H9 (cell line): Measurements from ENCODE around the gene MEP1B. TPM values are rescaled to one million over a fixed set of nuclear protein-coding genes. Genes with fewer than 3 reads are reported as not detected.

ENCODE experiments used
- DNase-seq: peaks from one replicate; pipeline ENCODE4 v3.0.0-alpha.2; 2017
- H2AFZ ChIP-seq: one replicate; pipeline ENCODE4 v1.6.1; 2013; ENCODE audit warnings: mild to moderate bottlenecking, low read length, control low read depth, moderate library complexity
- H2AK5ac ChIP-seq: 2 replicates; pipeline ENCODE4 v1.6.1; 2013; ENCODE audit warnings: low read length, control low read depth, mixed read lengths; ENCODE audit not compliant: insufficient read length
- H2BK120ac ChIP-seq: one replicate; pipeline ENCODE4 v1.6.1; 2013; ENCODE audit warnings: low read depth, mild to moderate bottlenecking, low read length, control low read depth, inconsistent platforms; ENCODE audit not compliant: poor library complexity, severe bottlenecking
- H2BK12ac ChIP-seq: 2 replicates; pipeline ENCODE4 v1.6.1; 2013; ENCODE audit warnings: low read length, control low read depth, mixed read lengths, low read depth; ENCODE audit not compliant: insufficient read length
- H2BK15ac ChIP-seq: 2 replicates; pipeline ENCODE4 v1.6.1; 2013; ENCODE audit warnings: low read depth, low read length, control low read depth
- H2BK20ac ChIP-seq: one replicate; pipeline ENCODE4 v1.6.1; 2013; ENCODE audit warnings: low read depth, mild to moderate bottlenecking, low read length, control low read depth, inconsistent platforms; ENCODE audit not compliant: poor library complexity, severe bottlenecking
- H2BK5ac ChIP-seq: 2 replicates; pipeline ENCODE4 v1.6.1; 2013; ENCODE audit warnings: low read length, control low read depth, mixed read lengths; ENCODE audit not compliant: insufficient read length
- H3K14ac ChIP-seq: 2 replicates; pipeline ENCODE4 v1.6.1; 2013; ENCODE audit warnings: low read length, control low read depth; ENCODE audit not compliant: insufficient read depth
- H3K18ac ChIP-seq: 2 replicates; pipeline ENCODE4 v1.6.1; 2013; ENCODE audit warnings: low read depth, mild to moderate bottlenecking, mixed read lengths, low read length, control low read depth; ENCODE audit not compliant: insufficient read length
- H3K23ac ChIP-seq: 2 replicates; pipeline ENCODE4 v1.6.1; 2013; ENCODE audit warnings: low read length, control low read depth, mixed read lengths, low read depth; ENCODE audit not compliant: insufficient read length
- H3K23me2 ChIP-seq: 2 replicates; pipeline ENCODE4 v1.6.1; 2013; ENCODE audit warnings: low read depth, mild to moderate bottlenecking, mixed read lengths, low read length, control low read depth; ENCODE audit not compliant: insufficient read length, poor library complexity, severe bottlenecking
- H3K27ac ChIP-seq: 2 replicates; pipeline ENCODE4 v1.5.1; 2013; ENCODE audit warnings: low read length, control low read depth, mixed read lengths, low read depth; ENCODE audit not compliant: insufficient read length
- H3K27me3 ChIP-seq: 2 replicates; pipeline ENCODE4 v1.6.1; 2013; ENCODE audit warnings: low read length, control low read depth, inconsistent platforms; ENCODE audit not compliant: insufficient read depth
- H3K4ac ChIP-seq: 2 replicates; pipeline ENCODE4 v1.6.1; 2013; ENCODE audit warnings: low read depth, mild to moderate bottlenecking, control low read depth, inconsistent platforms, low read length, moderate library complexity
- H3K4me1 ChIP-seq: 2 replicates; pipeline ENCODE4 v1.6.1; 2013; ENCODE audit warnings: low read length, control low read depth, inconsistent platforms; ENCODE audit not compliant: insufficient read depth
- H3K4me2 ChIP-seq: 2 replicates; pipeline ENCODE4 v1.6.1; 2013; ENCODE audit warnings: low read length, control low read depth, mixed read lengths; ENCODE audit not compliant: insufficient read length, insufficient read depth
- H3K56ac ChIP-seq: 2 replicates; pipeline ENCODE4 v1.6.1; 2013; ENCODE audit warnings: low read depth, mild to moderate bottlenecking, mixed read lengths, low read length, control low read depth; ENCODE audit not compliant: insufficient read length
- H3K79me1 ChIP-seq: 2 replicates; pipeline ENCODE4 v1.6.1; 2013; ENCODE audit warnings: low read depth, mild to moderate bottlenecking, moderate library complexity, low read length, control low read depth, inconsistent platforms; ENCODE audit not compliant: insufficient read depth, poor library complexity, severe bottlenecking
- H3K79me2 ChIP-seq: 2 replicates; pipeline ENCODE4 v1.6.1; 2013; ENCODE audit warnings: low read length, control low read depth, inconsistent platforms; ENCODE audit not compliant: insufficient read depth
- H3K9ac ChIP-seq: 2 replicates; pipeline ENCODE4 v1.6.1; 2013; ENCODE audit warnings: low read length, control low read depth, mixed read lengths; ENCODE audit not compliant: insufficient read length; ENCODE audit errors: extremely low read depth
- H3K9me3 ChIP-seq: one replicate; pipeline ENCODE4 v1.6.1; 2013; ENCODE audit warnings: low read depth, low read length, inconsistent platforms; ENCODE audit not compliant: control insufficient read depth
- H3T11ph ChIP-seq: one replicate; pipeline ENCODE4 v1.6.1; 2013; ENCODE audit warnings: mild to moderate bottlenecking, low read length, control low read depth, inconsistent platforms
- H4K20me1 ChIP-seq: one replicate; pipeline ENCODE4 v1.6.1; 2013; ENCODE audit not compliant: control insufficient read depth, insufficient read length, insufficient read depth
- H4K5ac ChIP-seq: 2 replicates; pipeline ENCODE4 v1.6.1; 2013; ENCODE audit warnings: low read depth, mild to moderate bottlenecking, mixed read lengths, low read length, control low read depth; ENCODE audit not compliant: insufficient read length
- H4K8ac ChIP-seq: replicated peaks from 2 replicates; pipeline ENCODE4 v1.6.1; 2013; ENCODE audit warnings: low read length, control low read depth, mixed read lengths, low read depth; ENCODE audit not compliant: insufficient read length
- H4K91ac ChIP-seq: 2 replicates; pipeline ENCODE4 v1.6.1; 2013; ENCODE audit warnings: low read depth, mild to moderate bottlenecking, moderate library complexity, mixed read lengths, low read length, control low read depth; ENCODE audit not compliant: insufficient read length
- H3K27ac Mint-ChIP-seq, 3 experiments: 2 replicates in 2 of 3; 3 replicates in 1 of 3; pipeline ENCODE4 v1.8.0; 2020 to 2021; ENCODE audit warnings: mixed read lengths in 3 of 3, mild to moderate bottlenecking in 1 of 3, moderate library complexity in 1 of 3
- H3K27me3 Mint-ChIP-seq: 2 replicates; pipeline ENCODE4 v1.8.0; 2021; ENCODE audit warnings: low read depth, mild to moderate bottlenecking, moderate library complexity, mixed read lengths
- H3K36me3 Mint-ChIP-seq, 3 experiments: 2 replicates in 2 of 3; 3 replicates in 1 of 3; pipeline ENCODE4 v1.8.0; 2020 to 2021; ENCODE audit warnings: low read depth in 3 of 3, mixed read lengths in 3 of 3; ENCODE audit not compliant: insufficient read depth in 1 of 3
- H3K4me1 Mint-ChIP-seq, 2 experiments: 2 replicates each; pipeline ENCODE4 v1.8.0; 2020; ENCODE audit warnings: mixed read lengths in 2 of 2
- H3K4me3 Mint-ChIP-seq, 2 experiments: 2 replicates in 1 of 2; 3 replicates in 1 of 2; pipeline ENCODE4 v1.8.0; 2020 to 2021; ENCODE audit warnings: mild to moderate bottlenecking in 2 of 2, mixed read lengths in 2 of 2, moderate library complexity in 1 of 2
- H3K9me3 Mint-ChIP-seq, 2 experiments: 2 replicates in 1 of 2; 3 replicates in 1 of 2; pipeline ENCODE4 v1.8.0; 2020; ENCODE audit warnings: mild to moderate bottlenecking in 2 of 2, mixed read lengths in 2 of 2, moderate library complexity in 1 of 2
- WGBS: extraction: QIAGEN DNeasy Blood & Tissue Kit; methylation state at CpG from one replicate; pipeline ENCODE4 v1.1.7; 2013; ENCODE audit warnings: missing lambda C conversion rate, low lambda C conversion rate, mixed read lengths; ENCODE audit not compliant: insufficient read length; ENCODE audit errors: extremely low coverage; 5-methylcytosine and 5-hydroxymethylcytosine counted together
- total RNA-seq: library from RNA; stranded (reverse); gene quantifications from 2 replicates; pipeline ENCODE4 v1.2.1, GENCODE V29; 2021
- TF ChIP-seq, protein P1 (sequence below): fragments of 200-600 bp; sonication (generic); conservative IDR thresholded peaks from 3 replicates; pipeline ENCODE4 v1.8.0; 2021; ENCODE audit warnings: antibody characterized with exemption, mild to moderate bottlenecking

MEP1B gene
- total RNA-seq, 1 experiment from 2014 or later, result not detected

DNA sequence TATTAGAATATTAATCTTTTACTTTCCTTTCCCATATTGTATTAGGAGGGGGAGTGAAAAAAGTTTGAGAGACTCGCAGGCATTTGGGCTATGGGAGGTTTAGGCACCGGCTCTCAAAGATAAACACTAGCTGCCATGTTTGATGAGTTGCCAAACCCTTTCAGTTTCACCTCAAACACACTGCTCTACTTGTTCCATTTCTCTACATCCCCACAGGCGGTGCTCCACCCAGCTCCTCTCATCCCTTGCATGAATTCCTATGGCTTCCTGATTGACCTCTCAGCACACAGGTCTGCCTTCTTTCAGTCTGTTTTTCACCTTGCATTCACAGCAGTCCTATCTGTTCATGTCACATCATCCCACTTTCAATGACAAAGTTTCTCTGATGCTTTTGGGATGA lies 65.7 kb downstream of the MEP1B start:
- Mint-ChIP-seq H3K4me1 (peaks cover 20 to 22% of the 10 kb centered on the region in 2 experiments), H3K9me3 (no peaks in the 10 kb centered on the region)

More for the DNA sequence above, 65.7 kb downstream of the MEP1B start:
- no peaks in the 10 kb centered on the region; a peak in 1 of 7 replicates for H3K36me3 Mint-ChIP-seq
- Histone ChIP-seq H2AK5ac (no peak overlapping the region), H2BK12ac (no peak overlapping the region), H2BK15ac (no peak overlapping the region), H3K4me2 (no peak overlapping the region), H3K79me1 (no peaks in the 10 kb centered on the region), H4K8ac (no peak overlapping the region), H3K23me2 (no peaks in the 10 kb centered on the region), H4K20me1 (no peaks in the 10 kb centered on the region), H4K91ac (no peak overlapping the region), H4K5ac (no peak overlapping the region), H2BK20ac (no peak overlapping the region), H3K9me3 (no peaks in the 10 kb centered on the region), H3T11ph (no peak overlapping the region), H3K79me2 (no peaks in the 10 kb centered on the region), H2BK5ac (no peak overlapping the region), H2AFZ (no peak overlapping the region), H3K56ac (no peak overlapping the region), H3K27ac (no peak overlapping the region), H3K14ac (no peak overlapping the region), H3K23ac (no peak overlapping the region), H3K4ac (no peak overlapping the region), H3K18ac (no peak overlapping the region), H3K4me1 (no peaks in the 10 kb centered on the region; the same call in 1 of the 2 replicates), H3K9ac (no peak overlapping the region), H2BK120ac (no peak overlapping the region), H3K27me3 (no peaks in the 10 kb centered on the region)
- no CpG with 5 or more reads among the region's 3 CpGs for WGBS
- no peak overlapping the region for H3K27ac Mint-ChIP-seq
- H3K27me3 Mint-ChIP-seq, result no peaks in the 10 kb centered on the region
- H3K4me3 Mint-ChIP-seq, result no peak overlapping the region
- TF ChIP-seq, protein P1, sequence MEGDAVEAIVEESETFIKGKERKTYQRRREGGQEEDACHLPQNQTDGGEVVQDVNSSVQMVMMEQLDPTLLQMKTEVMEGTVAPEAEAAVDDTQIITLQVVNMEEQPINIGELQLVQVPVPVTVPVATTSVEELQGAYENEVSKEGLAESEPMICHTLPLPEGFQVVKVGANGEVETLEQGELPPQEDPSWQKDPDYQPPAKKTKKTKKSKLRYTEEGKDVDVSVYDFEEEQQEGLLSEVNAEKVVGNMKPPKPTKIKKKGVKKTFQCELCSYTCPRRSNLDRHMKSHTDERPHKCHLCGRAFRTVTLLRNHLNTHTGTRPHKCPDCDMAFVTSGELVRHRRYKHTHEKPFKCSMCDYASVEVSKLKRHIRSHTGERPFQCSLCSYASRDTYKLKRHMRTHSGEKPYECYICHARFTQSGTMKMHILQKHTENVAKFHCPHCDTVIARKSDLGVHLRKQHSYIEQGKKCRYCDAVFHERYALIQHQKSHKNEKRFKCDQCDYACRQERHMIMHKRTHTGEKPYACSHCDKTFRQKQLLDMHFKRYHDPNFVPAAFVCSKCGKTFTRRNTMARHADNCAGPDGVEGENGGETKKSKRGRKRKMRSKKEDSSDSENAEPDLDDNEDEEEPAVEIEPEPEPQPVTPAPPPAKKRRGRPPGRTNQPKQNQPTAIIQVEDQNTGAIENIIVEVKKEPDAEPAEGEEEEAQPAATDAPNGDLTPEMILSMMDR, result no peak
- DNase-seq, result no peak
